Neural progenitor cell (in vitro differentiated cells): ENCODE measurements around the gene REV3L. TPM values are rescaled to one million over a fixed set of nuclear protein-coding genes. Genes with fewer than 3 reads are reported as not detected.

Experiments
- DNase-seq: peaks from one replicate; pipeline ENCODE4 v3.0.0-alpha.2; 2016; ENCODE audit warnings: low spot score
- H2AFZ ChIP-seq: fragments of 200-600 bp; sonication (generic); replicated peaks from 2 replicates; pipeline ENCODE4 v1.6.1; 2016; ENCODE audit warnings: antibody characterized with exemption
- H3F3A ChIP-seq: fragments of 200-600 bp; sonication (generic); 2 replicates; pipeline ENCODE4 v1.6.1; 2016; ENCODE audit warnings: antibody characterized with exemption, low read depth
- H3K27ac ChIP-seq: fragments of 200-600 bp; sonication (generic); 2 replicates; pipeline ENCODE4 v1.5.1; 2016; ENCODE audit warnings: mild to moderate bottlenecking
- H3K27me3 ChIP-seq: fragments of 200-600 bp; sonication (generic); 2 replicates; pipeline ENCODE4 v1.6.1; 2016; ENCODE audit warnings: mild to moderate bottlenecking, moderate library complexity
- H3K36me3 ChIP-seq: fragments of 200-600 bp; sonication (generic); 2 replicates; pipeline ENCODE4 v1.5.1; 2016
- H3K4me1 ChIP-seq: fragments of 200-600 bp; sonication (generic); 2 replicates; pipeline ENCODE4 v1.6.1; 2016; ENCODE audit warnings: mixed run types
- H3K4me2 ChIP-seq: fragments of 200-600 bp; sonication (generic); 2 replicates; pipeline ENCODE4 v1.6.1; 2016
- H3K4me3 ChIP-seq: fragments of 200-600 bp; sonication (generic); 2 replicates; pipeline ENCODE4 v1.5.1; 2016
- H3K79me2 ChIP-seq: fragments of 200-600 bp; sonication (generic); 2 replicates; pipeline ENCODE4 v1.6.1; 2016; ENCODE audit warnings: low read depth
- H3K9ac ChIP-seq: fragments of 200-600 bp; sonication (generic); 2 replicates; pipeline ENCODE4 v1.6.1; 2016
- H3K9me3 ChIP-seq: fragments of 200-600 bp; sonication (generic); 2 replicates; pipeline ENCODE4 v1.5.1; 2016; ENCODE audit warnings: low read depth
- H4K20me1 ChIP-seq: fragments of 200-600 bp; sonication (generic); 2 replicates; pipeline ENCODE4 v1.6.1; 2016; ENCODE audit warnings: low read depth
- H3K27ac Mint-ChIP-seq: 3 replicates; pipeline ENCODE4 v1.8.0; 2021; ENCODE audit warnings: mixed read lengths
- H3K27me3 Mint-ChIP-seq: 2 replicates; pipeline ENCODE4 v1.8.0; 2022; ENCODE audit warnings: low read depth, mild to moderate bottlenecking, inconsistent platforms, moderate library complexity, mixed read lengths; ENCODE audit not compliant: insufficient read depth
- H3K36me3 Mint-ChIP-seq: 3 replicates; pipeline ENCODE4 v1.8.0; 2021; ENCODE audit warnings: mixed read lengths
- H3K4me1 Mint-ChIP-seq: 3 replicates; pipeline ENCODE4 v1.8.0; 2021; ENCODE audit warnings: mixed read lengths
- H3K4me3 Mint-ChIP-seq: 3 replicates; pipeline ENCODE4 v1.8.0; 2021; ENCODE audit warnings: mild to moderate bottlenecking, moderate library complexity, mixed read lengths
- H3K9me3 Mint-ChIP-seq: 3 replicates; pipeline ENCODE4 v1.8.0; 2020; ENCODE audit warnings: mixed read lengths
- EZH2 ChIP-seq: fragments of 200-600 bp; sonication (generic); IDR thresholded peaks from 2 replicates; pipeline ENCODE4 v1.6.1; 2017; ENCODE audit warnings: antibody characterized with exemption, mild to moderate bottlenecking, moderate library complexity
- EZH2phosphoT487 ChIP-seq: fragments of 200-600 bp; sonication (generic); IDR thresholded peaks from 2 replicates; pipeline ENCODE4 v1.6.1; 2017; ENCODE audit warnings: antibody characterized with exemption
- total RNA-seq: library from RNA; depleted of rRNA; stranded (reverse); fragments of >200 nt; gene quantifications from 2 replicates; pipeline ENCODE4 v1.2.3, GENCODE V29; 2015; ENCODE audit warnings: low replicate concordance
- TF ChIP-seq, protein P1 (sequence below): fragments of 200-600 bp; sonication (generic); IDR thresholded peaks from 2 replicates; pipeline ENCODE4 v1.5.1; 2017; ENCODE audit warnings: antibody characterized with exemption, mild to moderate bottlenecking

REV3L gene
- total RNA-seq, 1 donor from 2014 or later: 23.5 TPM

DNA sequence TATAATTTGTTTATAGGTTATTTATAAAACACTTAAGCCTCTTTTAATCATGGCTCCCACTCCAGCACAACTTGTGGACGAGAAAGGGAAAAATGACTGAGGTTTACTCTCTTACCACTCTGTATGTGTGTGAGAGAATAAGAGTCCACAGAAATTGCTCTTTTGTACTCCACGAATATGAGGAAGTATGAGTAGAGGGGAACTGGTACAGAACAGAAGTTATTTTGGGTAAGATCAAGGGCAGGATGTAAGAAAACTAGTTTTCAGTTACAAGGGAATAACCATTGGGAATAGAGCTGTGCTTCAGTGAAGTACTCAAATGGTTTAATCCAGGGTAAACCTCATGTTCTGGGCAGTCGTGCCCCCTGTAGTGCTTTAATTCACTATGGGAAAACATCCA is 72.6 kb downstream of the REV3L start:
- Histone ChIP-seq H3F3A (no peaks in the 10 kb centered on the region), H3K79me2 (no peaks in the 10 kb centered on the region), H3K27me3 (no peaks in the 10 kb centered on the region), H3K4me2 (no peak overlapping the region), H3K9ac (no peak overlapping the region), H3K4me1 (no peaks in the 10 kb centered on the region), H3K27ac (no peak overlapping the region), H2AFZ (no peak overlapping the region), H3K36me3 (peaks cover 3% of the 10 kb centered on the region), H3K9me3 (no peaks in the 10 kb centered on the region), H3K4me3 (no peak overlapping the region), H4K20me1 (no peaks in the 10 kb centered on the region)
- H3K4me1 Mint-ChIP-seq: no peaks in the 10 kb centered on the region
- no peak overlapping the region for H3K4me3 Mint-ChIP-seq
- no peak for DNase-seq
- no peak overlapping the region for H3K27ac Mint-ChIP-seq
- peaks cover 19% of the 10 kb centered on the region for H3K36me3 Mint-ChIP-seq
- H3K9me3 Mint-ChIP-seq: no peaks in the 10 kb centered on the region
- TF ChIP-seq, protein P1, sequence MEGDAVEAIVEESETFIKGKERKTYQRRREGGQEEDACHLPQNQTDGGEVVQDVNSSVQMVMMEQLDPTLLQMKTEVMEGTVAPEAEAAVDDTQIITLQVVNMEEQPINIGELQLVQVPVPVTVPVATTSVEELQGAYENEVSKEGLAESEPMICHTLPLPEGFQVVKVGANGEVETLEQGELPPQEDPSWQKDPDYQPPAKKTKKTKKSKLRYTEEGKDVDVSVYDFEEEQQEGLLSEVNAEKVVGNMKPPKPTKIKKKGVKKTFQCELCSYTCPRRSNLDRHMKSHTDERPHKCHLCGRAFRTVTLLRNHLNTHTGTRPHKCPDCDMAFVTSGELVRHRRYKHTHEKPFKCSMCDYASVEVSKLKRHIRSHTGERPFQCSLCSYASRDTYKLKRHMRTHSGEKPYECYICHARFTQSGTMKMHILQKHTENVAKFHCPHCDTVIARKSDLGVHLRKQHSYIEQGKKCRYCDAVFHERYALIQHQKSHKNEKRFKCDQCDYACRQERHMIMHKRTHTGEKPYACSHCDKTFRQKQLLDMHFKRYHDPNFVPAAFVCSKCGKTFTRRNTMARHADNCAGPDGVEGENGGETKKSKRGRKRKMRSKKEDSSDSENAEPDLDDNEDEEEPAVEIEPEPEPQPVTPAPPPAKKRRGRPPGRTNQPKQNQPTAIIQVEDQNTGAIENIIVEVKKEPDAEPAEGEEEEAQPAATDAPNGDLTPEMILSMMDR: no peak
- TF ChIP-seq EZH2phosphoT487: no peak
- TF ChIP-seq EZH2: no peak
- no peaks in the 10 kb centered on the region for H3K27me3 Mint-ChIP-seq

DNA sequence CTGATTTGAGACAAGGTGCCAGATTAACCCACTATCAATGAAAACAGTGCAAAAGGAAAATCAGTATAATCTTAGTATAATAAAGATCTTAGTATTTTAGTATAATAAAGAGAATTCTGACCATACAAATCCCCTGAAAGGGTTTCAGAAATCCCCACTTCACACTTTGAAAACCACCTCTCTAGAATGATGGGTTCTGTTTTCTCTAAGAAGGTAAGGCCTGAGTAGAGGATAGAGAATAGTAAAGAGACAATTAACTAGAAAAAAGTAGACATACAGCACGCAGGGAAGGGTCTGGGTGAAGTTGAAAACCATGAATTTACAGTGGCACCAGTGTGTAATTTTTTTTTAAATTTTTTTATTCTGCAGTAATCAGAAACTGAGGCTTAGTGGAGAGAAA is 73.6 kb downstream of the REV3L start:
- Histone ChIP-seq H3K27me3 (no peaks in the 10 kb centered on the region), H3K4me1 (no peaks in the 10 kb centered on the region), H2AFZ (no peak overlapping the region), H4K20me1 (no peaks in the 10 kb centered on the region), H3K79me2 (no peaks in the 10 kb centered on the region), H3F3A (no peaks in the 10 kb centered on the region), H3K4me2 (no peak overlapping the region), H3K9me3 (no peaks in the 10 kb centered on the region), H3K36me3 (peaks cover 3% of the 10 kb centered on the region), H3K27ac (no peak overlapping the region), H3K4me3 (no peak overlapping the region), H3K9ac (no peak overlapping the region)
- TF ChIP-seq EZH2 (no peak), EZH2phosphoT487 (no peak)
- TF ChIP-seq, protein P1: no peak
- no peak for DNase-seq
- Mint-ChIP-seq H3K9me3 (peaks cover 1% of the 10 kb centered on the region), H3K27ac (no peak overlapping the region), H3K36me3 (peaks cover 27% of the 10 kb centered on the region), H3K4me3 (no peak overlapping the region), H3K27me3 (no peaks in the 10 kb centered on the region), H3K4me1 (no peaks in the 10 kb centered on the region)

DNA sequence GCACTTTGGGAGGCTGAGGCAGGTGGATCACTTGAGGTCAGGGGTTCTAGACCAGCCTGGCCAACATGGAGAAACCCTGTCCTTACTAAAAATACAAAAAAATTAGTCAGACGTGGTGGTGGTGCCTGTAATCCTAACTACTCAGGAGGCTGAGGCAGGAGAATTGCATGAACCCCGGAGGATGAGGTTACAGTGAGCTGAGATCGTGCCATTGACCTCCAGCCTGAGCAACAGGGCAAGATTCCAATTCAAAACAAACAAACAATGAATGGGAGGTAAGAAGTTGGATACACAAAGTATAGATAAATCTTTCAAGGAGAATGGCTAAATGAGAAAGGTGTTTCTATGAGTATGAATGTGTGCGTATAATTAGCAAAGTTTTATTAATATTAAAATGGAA is 75.3 kb downstream of the REV3L start:
- Histone ChIP-seq H3K79me2 (no peaks in the 10 kb centered on the region), H3K27me3 (no peaks in the 10 kb centered on the region), H3F3A (no peaks in the 10 kb centered on the region), H3K4me2 (no peak overlapping the region), H3K36me3 (peaks cover 3% of the 10 kb centered on the region), H3K9me3 (no peaks in the 10 kb centered on the region), H4K20me1 (no peaks in the 10 kb centered on the region), H3K4me1 (no peaks in the 10 kb centered on the region), H3K4me3 (no peak overlapping the region), H3K27ac (no peak overlapping the region), H2AFZ (no peak overlapping the region), H3K9ac (no peak overlapping the region)
- no peak for TF ChIP-seq EZH2
- TF ChIP-seq EZH2phosphoT487: no peak
- TF ChIP-seq, protein P1: no peak
- Mint-ChIP-seq H3K36me3 (peaks cover 43% of the 10 kb centered on the region), H3K27ac (no peak overlapping the region), H3K4me3 (no peak overlapping the region), H3K4me1 (no peaks in the 10 kb centered on the region), H3K9me3 (peaks cover 5% of the 10 kb centered on the region), H3K27me3 (no peaks in the 10 kb centered on the region)
- no peak for DNase-seq
